Stimulated activated CD8-positive, alpha-beta memory T cell treated with anti-CD3 and anti-CD28 coated beads, Interleukin-7, amount 100 ng/mL, for 48 hours (primary cell): Measurements from ENCODE around the gene ATF6B.
"Not testable (repeated sequence)": the region's sequence is repeated elsewhere in the genome, so short reads cannot be mapped to it uniquely, and the experiment has no call there.

Experiments used
- DNase-seq, 2 donors: peaks; one replicate each; pipeline ENCODE4 v3.0.0-alpha.2; 2020; ENCODE audit warnings: low read depth in 1 of 2; ENCODE audit errors: extremely low read depth in 1 of 2

The ATF6B gene

GRCh38 chr6:32154514-32155161 lies 26.6 kb upstream of the ATF6B start:
- peak in 1 of 2 donors; percentile 52 for DNase-seq

GRCh38 chr6:32153564-32154513 lies 25.8 kb upstream of the ATF6B start, which contains the start of gene PPT2:
TSS of gene PPT2 (plus strand) at chr6:32154141. CDS start at chr6:32154595, 454 bp downstream.
- peak; percentile 68 to 79 for DNase-seq

- no peak for DNase-seq
Observed at GRCh38 chr6:32152769-32153563, 24.9 kb upstream of the ATF6B start.

GRCh38 chr6:32151863-32152768 lies 24.1 kb upstream of the ATF6B start, which contains the start of gene PRRT1:
TSS of gene PRRT1 (minus strand) at chr6:32151939. CDS start at chr6:32151827, 112 bp downstream.
- DNase-seq = no peak

GRCh38 chr6:32151181-32151862 lies 23.3 kb upstream of the ATF6B start:
- no peak for DNase-seq

- DNase-seq = no peak
Observed at GRCh38 chr6:32149932-32150870, 22.2 kb upstream of the ATF6B start.

GRCh38 chr6:32149092-32149755 lies 21.2 kb upstream of the ATF6B start:
- no peak for DNase-seq

GRCh38 chr6:32148289-32149091 lies 20.4 kb upstream of the ATF6B start:
- peak; percentile 47 to 50 for DNase-seq

- DNase-seq = no peak
Observed at GRCh38 chr6:32147401-32148132, 19.5 kb upstream of the ATF6B start.

GRCh38 chr6:32146687-32147086 lies 18.6 kb upstream of the ATF6B start:
- DNase-seq = no peak

GRCh38 chr6:32146287-32146686 lies 18.2 kb upstream of the ATF6B start:
- DNase-seq = no peak

- DNase-seq = not testable (repeated sequence)
Observed at GRCh38 chr6:32144238-32144637, 16.2 kb upstream of the ATF6B start.

GRCh38 chr6:32140420-32141046 lies 12.5 kb upstream of the ATF6B start:
- no peak for DNase-seq

- no peak for DNase-seq
Observed at GRCh38 chr6:32139590-32139989, 11.5 kb upstream of the ATF6B start.

- DNase-seq = no peak
Observed at GRCh38 chr6:32137454-32137853, 9.4 kb upstream of the ATF6B start.

GRCh38 chr6:32133786-32134185 lies 5.7 kb upstream of the ATF6B start:
- no peak for DNase-seq
